CD4-positive, alpha-beta T cell treated with Interleukin-6 at 100 ng/mL for 8 hours (primary cell): ENCODE results near the gene BCL6.

Experiments used
- DNase-seq: peaks from one replicate; pipeline ENCODE4 v3.0.0-alpha.2; 2020; ENCODE audit warnings: mixed read lengths, low spot score

Gene BCL6

DNA sequence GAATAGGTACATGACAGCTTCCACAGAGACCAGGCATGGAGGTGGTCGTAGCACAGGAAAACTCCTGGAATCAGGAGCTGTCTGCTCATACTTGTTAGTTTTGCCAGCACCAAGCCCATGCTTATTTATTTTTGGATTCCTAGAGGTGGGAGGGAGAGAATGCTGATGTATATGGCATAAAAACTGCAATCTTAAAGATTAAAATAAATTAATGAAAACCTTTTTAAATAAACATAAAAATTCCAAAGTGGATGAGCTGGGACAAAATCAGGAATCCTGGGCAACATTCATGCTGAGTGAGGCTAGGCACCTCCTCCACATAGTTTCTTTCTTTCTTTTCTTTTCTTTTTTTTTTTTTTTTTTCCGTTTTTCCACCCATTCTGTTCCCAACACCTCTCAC lies 14.3 kb upstream of the BCL6 start:
- no peak for DNase-seq

DNA sequence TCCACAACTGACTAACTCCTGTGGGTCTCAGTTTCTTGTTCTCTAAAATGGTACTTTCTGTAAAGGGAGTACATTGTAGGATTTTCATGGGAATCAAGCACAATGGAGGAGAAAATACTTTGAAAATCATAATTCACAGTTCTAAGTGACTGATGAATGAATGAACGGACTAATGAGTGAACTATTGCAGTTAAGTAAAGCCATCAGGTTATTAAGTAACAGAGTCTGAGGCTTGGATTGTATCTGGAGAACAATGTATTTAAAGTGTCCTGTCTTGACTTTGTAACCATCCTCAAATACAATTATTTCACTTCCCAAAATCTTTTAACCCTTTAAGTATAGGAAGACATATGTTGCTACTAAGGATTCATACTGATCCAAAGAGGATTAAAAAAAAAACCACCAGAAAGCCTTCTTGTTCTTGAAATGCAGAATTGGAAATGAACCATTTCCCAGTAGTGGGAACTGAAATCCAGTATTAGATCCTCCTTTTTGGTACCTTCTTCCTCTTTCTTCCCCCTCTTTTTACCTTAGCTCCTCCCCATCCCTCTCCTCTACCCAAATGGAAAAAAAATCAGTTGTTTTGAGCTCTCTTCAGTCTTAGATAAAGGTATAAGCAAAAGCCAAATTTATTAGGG lies 13.2 kb upstream of the BCL6 start:
- no peak for DNase-seq

DNA sequence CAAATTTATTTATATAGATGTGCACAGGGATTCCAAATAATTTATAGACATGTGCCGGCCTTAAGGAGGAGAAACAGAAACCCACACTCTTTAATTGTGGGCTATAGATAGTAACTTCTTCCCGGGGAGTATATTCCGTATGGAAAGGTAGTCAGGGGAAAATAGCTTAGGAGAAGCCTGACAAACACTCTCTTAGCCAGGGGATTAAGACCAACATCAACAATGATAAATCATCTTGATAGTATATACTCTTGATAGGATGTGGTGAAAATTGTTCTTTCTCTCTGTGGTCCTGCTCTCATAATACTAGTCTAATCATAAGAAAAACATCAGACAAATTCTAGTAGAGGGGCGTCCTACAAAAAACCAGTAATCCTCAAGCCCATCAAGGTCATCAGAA lies 8.2 kb upstream of the BCL6 start:
- no peak for DNase-seq

DNA sequence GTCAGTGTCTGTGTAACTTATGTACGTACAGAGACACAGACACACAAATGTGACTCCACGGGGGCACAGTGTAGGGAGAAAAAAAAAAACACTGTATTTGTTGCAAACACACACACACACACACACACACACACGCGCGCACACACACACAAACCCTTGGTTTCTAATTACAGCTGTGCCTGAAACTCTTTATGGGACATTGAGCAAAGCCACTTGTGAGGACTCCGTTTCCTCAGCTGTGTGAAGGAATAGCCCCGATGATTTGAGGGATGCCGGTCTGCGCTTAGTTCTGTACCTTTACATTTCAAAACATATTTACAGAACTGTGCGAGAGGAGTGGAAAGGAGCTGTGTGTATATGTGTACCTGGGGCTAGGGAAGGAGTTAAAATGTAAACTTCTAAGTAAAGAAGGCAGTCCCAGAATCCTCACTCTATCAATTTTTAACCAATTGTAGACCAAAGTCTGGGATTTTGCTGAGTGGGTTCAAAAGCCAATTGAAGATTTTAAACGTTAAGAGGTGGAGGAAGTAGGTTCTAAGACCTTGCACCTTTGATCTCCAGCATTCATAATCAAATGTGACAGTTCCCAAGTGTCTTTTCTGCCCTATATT lies 5.3 kb upstream of the BCL6 start:
- no peak for DNase-seq

DNA sequence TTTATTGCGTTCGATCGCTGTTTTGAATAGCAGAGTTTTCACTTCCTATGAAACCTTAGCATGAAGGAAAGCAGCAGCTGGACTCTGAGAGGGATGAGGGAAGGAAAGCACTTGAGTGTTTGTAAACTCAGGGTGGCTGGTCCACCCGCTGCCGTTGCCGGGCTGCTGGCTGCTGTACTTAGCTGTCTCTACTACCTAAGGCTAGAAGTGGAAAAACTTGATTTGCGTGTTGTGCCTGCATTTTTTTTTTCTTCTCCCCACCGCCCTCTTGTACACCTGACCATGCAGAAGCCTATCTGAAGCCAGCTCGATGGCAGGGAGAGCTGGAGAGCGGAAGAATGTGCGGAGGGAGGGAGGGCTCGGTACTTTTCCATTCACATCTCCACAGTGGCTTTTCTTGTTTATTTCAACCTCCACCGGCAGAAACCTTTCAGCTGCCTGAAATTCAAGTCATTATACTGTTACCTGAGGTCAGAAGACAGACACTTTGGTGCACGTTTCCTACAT lies 4.8 kb upstream of the BCL6 start:
- DNase-seq = no peak

DNA sequence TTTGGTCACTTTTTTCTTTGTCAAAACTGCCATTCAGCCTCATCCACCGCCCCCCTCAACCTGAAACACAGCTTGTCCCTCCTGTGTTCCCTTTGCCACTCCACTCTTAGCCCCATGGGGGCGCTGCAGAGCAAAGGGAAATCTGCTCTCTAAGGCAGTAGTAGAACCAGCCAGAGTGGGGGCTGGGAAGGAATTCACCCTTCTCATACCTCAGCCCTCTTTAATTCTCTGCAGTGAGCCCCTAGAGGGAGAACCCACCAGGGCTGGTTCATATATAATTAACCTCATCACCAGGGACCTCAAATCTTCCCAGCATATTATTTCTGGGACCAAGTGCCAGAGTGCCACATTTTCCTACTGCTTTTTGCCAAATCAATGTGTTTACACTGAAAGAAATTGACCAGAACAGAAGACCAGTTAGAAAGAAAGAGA lies 2.8 kb upstream of the BCL6 start:
- DNase-seq = peak; percentile 85

DNA sequence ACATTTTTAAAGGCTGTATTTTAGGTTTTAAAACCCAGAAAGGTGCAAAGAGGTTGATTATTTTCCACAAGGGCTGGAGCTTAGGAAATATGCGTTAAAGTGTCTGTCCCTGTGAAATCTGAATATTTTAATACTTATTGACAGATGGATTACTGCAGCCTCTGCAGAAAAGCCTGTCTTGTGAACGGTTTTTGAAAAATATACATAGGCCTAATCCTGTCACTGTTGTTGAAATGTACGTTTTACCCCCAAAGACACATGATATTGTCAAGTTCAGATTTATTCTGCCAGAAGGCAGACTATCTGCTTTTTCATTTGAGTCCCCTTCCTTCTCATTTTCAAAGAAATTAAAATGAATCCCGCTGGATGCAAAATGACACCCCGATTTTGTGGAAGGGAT lies 2.2 kb upstream of the BCL6 start:
- DNase-seq = no peak

DNA sequence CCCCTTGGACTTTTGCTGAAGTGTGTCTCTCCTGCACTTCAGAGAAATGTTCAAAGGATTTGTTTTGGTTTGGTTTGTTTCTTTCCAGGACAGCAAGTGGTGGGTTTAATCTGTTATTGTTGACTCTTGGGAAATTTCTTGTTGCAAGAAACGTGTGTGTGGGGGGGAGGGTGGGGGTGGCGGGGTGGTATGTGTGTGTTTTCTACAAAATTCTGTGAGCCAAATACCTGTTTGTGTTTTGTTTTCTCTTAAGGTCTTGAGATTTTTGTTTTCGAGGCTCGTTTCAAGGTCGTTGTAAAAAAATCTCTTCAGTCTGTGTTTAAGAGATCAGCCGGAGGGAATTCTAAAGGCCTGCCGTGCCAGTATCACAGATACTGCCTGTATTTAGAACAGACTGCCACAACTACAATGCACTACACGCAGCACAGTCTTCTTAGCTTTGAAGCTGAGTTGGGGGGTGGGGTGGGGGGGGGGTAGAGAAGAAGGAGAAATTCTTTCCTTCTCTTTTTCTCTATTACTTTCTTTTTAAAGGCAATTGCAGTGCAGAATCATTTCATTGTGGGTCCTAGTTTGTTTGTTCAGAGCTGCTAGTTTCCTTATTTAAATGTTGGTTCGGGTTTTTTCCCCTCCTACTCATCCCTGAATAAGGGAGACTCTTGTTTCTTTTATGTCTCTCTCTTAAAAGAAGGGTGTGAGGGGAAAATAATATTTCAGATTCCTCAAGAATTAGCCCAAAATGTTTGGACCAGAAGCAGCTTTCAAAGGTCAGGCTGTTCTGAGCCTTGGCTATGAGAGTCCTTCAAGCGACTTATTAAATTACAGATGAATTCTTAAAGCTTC lies 1.4 kb upstream of the BCL6 start:
- DNase-seq = no peak

DNA sequence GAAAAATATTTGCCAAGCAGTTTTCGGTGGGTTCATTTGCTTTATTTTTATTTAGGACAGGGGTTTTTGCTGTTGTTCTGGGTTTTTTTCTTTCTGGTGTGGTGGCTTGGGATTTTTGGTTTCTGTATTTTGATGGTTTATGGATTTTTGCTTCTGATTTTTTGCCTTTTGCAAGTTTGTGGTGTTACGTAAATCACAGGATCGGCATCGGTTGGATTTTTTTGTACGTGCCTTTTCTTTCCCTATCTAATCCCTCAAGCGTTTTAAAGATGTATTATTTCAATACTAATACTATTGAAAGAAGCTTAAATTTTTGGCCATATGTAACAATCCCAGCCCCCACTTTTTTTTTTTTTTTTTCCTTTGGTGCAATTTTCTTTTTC lies 782 bp upstream of the BCL6 start:
- no peak for DNase-seq

DNA sequence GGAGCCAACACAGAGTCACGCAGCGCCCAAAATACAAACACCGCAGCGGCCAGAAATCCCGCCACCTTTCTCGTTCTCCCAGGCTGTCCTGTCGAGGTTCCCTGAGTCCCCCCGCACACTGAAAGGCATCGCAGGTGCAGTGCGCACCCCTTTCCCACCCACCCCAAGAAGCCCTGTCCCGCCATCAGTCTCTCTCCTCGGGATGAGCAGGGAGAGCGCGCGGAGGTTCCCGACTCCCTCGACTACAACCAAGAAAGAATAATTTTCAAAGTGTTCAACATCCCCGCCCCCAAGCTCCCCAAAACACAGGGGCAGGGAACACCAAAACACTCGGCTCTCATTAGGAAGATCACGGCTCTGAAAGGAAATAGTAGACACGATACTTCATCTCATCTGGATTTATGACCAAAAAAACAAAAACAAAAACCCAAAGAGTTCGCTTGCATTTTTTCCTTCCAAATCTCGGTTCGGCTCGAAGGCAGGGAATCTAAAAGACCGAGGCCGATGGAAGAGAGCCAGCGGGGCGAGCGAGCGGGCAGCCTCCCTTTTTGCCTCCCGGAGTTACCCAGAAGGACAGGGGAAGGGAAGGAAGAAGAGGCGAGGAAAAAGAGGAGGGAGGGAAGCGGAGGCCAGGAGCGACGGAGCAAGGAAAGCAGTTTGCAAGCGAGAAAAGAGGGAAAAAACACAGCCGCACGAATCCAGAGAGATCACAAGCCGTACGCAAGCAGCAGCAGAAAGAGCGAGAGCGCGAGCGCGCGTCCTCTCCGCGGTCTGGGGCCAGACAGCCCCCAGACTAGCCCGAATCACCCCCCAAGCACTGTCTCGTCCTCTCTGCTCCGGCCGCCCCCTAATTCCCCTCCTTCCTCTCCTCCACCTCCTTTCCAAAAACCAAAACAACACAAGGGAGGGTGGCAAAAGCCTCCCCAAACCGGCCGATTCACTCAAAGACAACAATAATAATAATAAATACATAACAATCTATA lies 808 bp downstream of the BCL6 start:
- DNase-seq = peak; percentile 29

DNA sequence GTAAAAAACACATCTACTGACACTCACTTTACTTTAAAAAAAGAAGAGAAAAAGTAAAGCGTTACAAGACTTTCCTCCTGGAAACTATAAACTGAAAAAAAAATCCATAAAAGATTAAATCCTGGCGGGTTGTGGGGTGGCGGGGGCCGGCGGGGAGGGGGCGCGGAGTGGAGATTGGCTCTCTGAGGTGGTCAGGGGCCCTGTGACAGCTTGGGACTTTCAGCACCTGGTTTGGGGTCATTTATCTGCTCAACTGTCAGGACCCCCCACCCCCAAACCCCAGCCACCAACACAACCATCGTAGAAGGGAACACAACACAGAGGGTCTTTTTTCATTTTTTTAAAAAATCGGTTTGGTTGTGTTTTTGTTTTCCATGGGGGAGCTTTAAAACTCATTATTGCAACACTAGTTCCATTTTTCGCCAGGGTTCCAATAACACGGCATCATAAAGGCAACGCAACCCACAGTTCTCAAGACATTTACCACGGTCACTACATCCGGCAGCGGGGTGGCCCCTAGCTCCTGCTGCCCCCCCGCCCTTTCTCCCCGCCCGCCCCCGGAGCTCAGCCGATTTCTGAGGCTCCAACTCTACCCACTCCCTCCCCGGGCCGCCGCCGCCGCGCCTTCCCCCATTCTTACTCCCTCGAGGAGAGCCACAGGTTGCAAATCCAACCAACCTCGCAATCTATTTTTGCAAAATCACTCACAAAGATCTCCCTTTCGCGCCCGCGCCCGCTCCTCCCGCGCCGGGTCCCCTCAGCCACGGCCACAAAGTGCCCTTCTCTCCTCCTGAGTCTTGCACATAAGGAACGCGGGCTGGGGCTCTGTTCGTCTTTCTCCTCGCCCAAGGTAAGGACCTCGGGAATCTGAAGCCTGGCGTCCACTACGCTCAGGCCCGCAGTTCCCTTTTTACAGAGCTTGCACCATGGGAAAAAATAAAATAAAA lies 1.8 kb downstream of the BCL6 start:
- peak; percentile 39 for DNase-seq

DNA sequence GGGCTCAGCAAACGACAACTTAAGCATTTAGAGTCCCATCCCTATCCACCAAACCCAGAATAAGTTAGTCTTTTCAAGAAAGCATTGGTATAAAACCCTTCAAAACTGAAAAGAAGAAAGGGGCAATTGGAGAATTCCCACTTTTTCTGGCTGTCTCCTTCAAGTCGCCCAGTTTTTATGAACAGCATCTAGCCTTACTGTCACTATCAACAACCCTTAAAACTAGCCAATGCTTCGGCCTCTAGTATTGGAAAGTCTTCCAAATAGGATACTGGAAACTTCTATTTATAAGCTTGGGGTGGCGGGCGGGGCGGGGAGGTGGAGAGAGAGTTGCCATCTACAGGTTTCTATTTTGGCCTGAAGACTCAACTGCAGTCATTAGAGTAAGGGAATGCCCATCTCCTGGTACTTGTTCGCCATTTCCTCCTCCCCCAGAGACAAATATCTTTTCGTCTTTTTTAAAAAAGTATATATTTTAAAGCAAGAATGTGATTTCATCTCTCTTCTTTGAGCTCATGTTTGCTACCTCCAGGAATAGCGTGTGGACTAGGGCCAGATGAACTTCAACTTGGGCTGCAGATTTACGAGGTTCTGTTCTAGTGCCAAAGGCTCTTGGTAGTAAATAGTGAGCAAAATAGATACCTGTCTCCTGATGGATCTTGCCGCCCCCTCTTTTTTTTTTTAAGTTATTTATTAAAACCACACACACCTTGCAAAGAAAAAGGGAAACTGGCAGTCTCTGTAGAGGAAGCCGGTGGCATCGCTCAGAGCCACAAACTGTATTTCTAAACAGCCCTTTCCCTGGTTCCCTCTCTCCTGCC lies 2.7 kb downstream of the BCL6 start:
- DNase-seq = peak; percentile 27

DNA sequence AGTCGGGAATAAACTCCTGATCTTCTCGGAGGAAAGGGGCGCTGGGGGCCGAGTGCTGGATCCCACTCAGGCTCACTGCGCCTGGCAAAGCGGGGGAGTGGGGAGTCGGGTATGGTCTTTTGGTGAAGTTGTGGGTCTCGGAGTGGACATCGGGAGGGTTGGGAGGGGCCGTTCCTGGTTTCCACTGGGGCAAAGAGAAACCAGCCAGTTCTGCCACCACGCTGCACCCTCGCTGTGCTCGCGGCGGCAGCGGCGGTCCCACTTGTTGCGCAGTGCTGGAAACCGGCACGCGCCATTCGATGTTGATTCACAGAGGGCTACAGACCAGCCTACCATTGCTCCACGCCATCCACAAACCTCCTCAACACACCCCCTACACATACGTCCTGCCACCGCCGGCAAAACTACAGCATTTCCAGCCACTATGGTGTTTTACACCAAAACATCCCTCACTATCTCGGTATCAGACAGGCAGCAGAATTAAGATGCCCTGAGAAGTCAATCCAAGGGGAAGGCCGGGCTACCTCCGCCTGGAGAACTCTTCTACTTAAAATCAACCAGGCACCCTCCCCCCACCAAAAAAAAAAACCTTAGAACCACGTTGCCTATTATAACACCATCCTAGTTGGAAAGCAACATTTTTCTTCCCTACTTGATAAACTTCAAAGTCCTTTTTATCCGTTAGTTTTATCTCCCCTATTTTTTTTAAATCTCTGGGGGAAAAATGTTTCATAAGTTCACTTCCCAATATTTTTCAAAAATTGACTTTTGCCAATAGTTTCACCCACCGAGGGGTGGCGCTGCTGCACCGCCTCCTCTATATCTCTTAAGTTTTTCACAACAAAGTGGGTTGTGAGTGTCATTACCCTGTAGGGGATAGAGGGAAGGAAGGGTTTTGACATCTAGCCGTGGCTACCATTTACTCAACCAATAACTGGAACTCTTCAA lies 3.6 kb downstream of the BCL6 start:
- DNase-seq = peak; percentile 72

DNA sequence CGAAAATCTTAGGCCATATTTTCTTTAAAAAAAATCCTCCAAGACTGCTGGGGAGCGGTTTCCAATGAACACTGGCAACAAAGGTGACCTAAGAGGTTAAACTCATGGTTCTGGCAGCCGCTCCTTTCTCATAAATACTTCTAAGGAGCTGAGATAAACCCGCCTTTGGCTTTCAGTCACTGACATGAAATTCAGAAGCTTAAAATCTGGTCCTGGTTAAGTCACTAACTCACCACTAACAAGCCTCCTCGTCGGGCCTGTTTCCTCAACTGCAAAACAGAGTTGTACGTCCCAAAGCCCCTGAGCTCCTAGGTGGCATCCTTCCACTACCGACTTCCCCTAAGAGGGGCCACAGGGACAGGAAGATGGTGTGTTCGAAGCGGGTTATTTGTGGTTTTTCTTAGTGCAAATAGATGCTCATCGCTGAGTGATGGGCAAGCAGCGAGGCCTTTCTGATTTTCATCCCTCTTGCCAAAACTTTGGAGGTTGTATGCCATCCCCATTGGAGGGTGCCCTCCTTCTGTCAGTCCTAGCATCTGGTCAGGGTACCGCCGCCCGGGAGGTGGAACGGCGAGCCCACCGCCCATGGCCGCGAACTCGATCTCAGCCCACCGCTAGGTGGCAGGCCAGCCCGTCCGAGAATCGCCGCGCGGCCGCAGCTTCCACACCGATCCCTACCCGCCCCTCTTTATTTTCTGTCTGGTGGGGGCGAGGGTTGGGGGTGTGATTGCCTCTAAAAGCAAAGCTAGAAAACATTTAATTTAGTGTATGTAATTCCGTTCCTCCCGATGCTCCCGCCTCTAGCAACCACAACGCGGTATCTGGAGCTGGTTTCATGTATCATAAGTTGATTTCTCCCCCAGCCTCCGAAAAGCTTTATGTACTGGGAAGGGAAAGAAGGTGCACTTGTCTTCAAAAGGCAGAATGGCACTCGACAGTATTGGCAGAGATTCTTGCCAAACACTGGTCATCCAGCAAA lies 4.6 kb downstream of the BCL6 start:
- DNase-seq = peak; percentile 59

DNA sequence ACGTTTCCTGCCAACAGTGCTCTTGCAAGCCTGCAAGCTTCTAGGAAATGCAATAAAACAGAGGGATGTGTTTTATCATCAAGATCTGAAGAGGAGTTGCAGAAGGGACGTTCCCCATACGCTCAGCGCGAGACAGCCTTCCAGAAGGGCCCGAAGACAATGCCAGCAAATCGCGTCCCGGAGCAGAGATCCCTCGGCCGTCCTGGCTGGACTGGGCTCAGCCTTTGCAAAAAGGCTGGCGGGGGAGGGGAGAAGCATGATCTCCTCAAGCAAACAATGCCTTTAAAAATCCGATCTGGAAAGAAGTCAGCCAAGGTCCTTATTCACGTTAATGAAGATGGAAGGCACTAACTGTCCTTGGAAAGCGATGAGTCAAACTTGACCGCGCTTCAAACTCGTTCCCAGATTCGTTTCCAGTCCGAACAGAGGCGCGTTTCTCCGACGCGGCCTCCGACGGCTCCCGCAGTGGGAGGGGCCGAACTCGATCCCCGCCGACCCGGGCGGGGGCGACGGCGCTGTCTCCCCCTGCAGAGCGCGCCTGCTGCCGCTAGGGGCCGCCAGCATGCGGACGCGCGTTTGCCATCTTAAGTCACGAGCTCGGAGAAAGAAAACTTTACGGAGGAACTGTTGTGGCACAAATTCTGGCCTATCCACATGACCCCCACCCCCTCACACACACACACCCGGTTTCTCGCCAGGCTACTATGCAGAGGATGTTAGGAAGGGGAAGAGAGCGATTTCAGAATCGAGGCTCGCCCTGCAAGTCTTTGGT lies 5.5 kb downstream of the BCL6 start:
- peak; percentile 69 for DNase-seq

DNA sequence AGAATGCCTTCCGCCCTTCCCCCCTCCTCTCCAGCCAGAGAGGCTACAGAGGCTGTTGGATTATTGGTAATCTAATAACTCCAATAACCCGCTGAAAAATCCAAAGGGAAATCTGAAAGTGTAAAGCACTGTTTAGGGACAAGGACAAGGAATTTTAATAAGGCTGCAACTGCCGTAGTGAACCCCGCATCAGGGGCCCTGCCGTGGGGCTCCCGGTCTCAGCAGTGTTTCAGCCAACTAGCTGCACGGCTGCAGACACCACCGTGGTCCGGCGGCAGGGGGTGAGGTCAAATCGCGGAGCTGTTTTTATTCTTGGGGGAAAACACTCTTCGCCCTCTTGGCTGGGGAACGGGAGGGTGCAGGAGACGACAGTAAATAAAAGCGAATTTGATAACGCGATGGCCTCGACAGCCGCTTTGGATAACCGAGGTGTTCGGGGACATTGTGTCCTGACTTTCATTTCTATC lies 6.1 kb downstream of the BCL6 start:
- peak; percentile 15 for DNase-seq
